GM23338 (cell line): Measurements from ENCODE around the gene GLUD1. TPM values are rescaled to one million over a fixed set of nuclear protein-coding genes. Genes with fewer than 3 reads are reported as not detected.
A peak's percentile ranks its signal among the peaks of the same experiment; 100 is the strongest.

ENCODE experiments used
- ATAC-seq: fragments of 200-7000 bp; cut with Tn5 transposase; 3 replicates; pipeline ENCODE4 v1.9.1; 2020
- DNase-seq: peaks from one replicate; pipeline ENCODE4 v3.0.0-alpha.2; 2015; ENCODE audit warnings: low spot score
- H2AFZ ChIP-seq: fragments of 200-600 bp; sonication (generic); 2 replicates; pipeline ENCODE4 v1.8.0; 2016; ENCODE audit warnings: antibody characterized with exemption, mild to moderate bottlenecking, moderate library complexity
- H3F3A ChIP-seq: fragments of 200-600 bp; sonication (generic); replicated peaks from 2 replicates; pipeline ENCODE4 v1.8.0; 2017; ENCODE audit warnings: antibody characterized with exemption, mixed run types, low read depth
- H3K27ac ChIP-seq: fragments of 200-600 bp; sonication (generic); 2 replicates; pipeline ENCODE4 v1.6.1; 2016; ENCODE audit warnings: low read depth
- H3K27me3 ChIP-seq: fragments of 200-600 bp; sonication (generic); 2 replicates; pipeline ENCODE4 v1.8.0; 2016; ENCODE audit warnings: mild to moderate bottlenecking, mixed run types, moderate library complexity; ENCODE audit not compliant: insufficient read depth
- H3K36me3 ChIP-seq: fragments of 200-600 bp; sonication (generic); 2 replicates; pipeline ENCODE4 v1.8.0; 2016; ENCODE audit warnings: mild to moderate bottlenecking; ENCODE audit not compliant: insufficient read depth
- H3K4me1 ChIP-seq: fragments of 200-600 bp; sonication (generic); 2 replicates; pipeline ENCODE4 v1.8.0; 2016; ENCODE audit warnings: mild to moderate bottlenecking, moderate library complexity; ENCODE audit not compliant: insufficient read depth
- H3K4me2 ChIP-seq: fragments of 200-600 bp; sonication (generic); 2 replicates; pipeline ENCODE4 v1.7.1; 2017; ENCODE audit warnings: mixed run types
- H3K4me3 ChIP-seq: fragments of 200-600 bp; sonication (generic); 2 replicates; pipeline ENCODE4 v1.6.1; 2016; ENCODE audit warnings: mixed run types
- H3K79me2 ChIP-seq: fragments of 200-600 bp; sonication (generic); replicated peaks from 2 replicates; pipeline ENCODE4 v1.8.0; 2017; ENCODE audit warnings: mild to moderate bottlenecking; ENCODE audit not compliant: insufficient read depth
- H3K9me2 ChIP-seq: fragments of 200-600 bp; sonication (generic); 2 replicates; pipeline ENCODE4 v1.8.0; 2017; ENCODE audit not compliant: insufficient read depth
- H4K20me1 ChIP-seq: fragments of 200-600 bp; sonication (generic); replicated peaks from 2 replicates; pipeline ENCODE4 v1.8.0; 2017; ENCODE audit warnings: mild to moderate bottlenecking; ENCODE audit not compliant: insufficient read depth
- H3K27ac Mint-ChIP-seq: 2 replicates; pipeline ENCODE4 v1.8.0; 2020; ENCODE audit warnings: inconsistent platforms, mild to moderate bottlenecking, moderate library complexity, mixed read lengths
- H3K27me3 Mint-ChIP-seq: 3 replicates; pipeline ENCODE4 v1.8.0; 2022; ENCODE audit warnings: low read depth, mild to moderate bottlenecking, moderate library complexity, mixed read lengths, inconsistent platforms; ENCODE audit not compliant: insufficient read depth, poor library complexity
- H3K36me3 Mint-ChIP-seq: 3 replicates; pipeline ENCODE4 v1.8.0; 2021; ENCODE audit warnings: low read depth, mild to moderate bottlenecking, inconsistent platforms, moderate library complexity, mixed read lengths
- H3K4me1 Mint-ChIP-seq: 3 replicates; pipeline ENCODE4 v1.8.0; 2020; ENCODE audit warnings: mild to moderate bottlenecking, inconsistent platforms, mixed read lengths
- H3K4me3 Mint-ChIP-seq: 3 replicates; pipeline ENCODE4 v1.8.0; 2021; ENCODE audit warnings: moderate library complexity, mild to moderate bottlenecking, inconsistent platforms, mixed read lengths
- H3K9me3 Mint-ChIP-seq: 3 replicates; pipeline ENCODE4 v1.8.0; 2020; ENCODE audit warnings: moderate library complexity, mild to moderate bottlenecking, inconsistent platforms, mixed read lengths
- CREB1 ChIP-seq: fragments of 250-450 bp; sonication (Bioruptor Pico); IDR thresholded peaks from 2 replicates; pipeline ENCODE4 v1.5.0; 2020; ENCODE audit warnings: low read depth, mild to moderate bottlenecking, moderate library complexity
- CTCF ChIP-seq, 2 experiments: fragments of 200-600 bp in 1 of 2; sonication (generic) in 1 of 2; conservative IDR thresholded peaks; 2 replicates each; pipeline versions ENCODE4 v1.5.1 to v1.6.1; 2016 to 2017; ENCODE audit warnings: antibody characterized with exemption in 2 of 2, low read depth in 2 of 2, mild to moderate bottlenecking in 2 of 2, moderate library complexity in 1 of 2
- ETS1 ChIP-seq: IDR thresholded peaks from 2 replicates; pipeline ENCODE4 v1.6.1; 2016; ENCODE audit warnings: antibody characterized with exemption
- EZH2 ChIP-seq: fragments of 200-600 bp; sonication (generic); IDR thresholded peaks from one replicate; pipeline ENCODE4 v1.8.0; 2017; ENCODE audit warnings: antibody characterized with exemption, mild to moderate bottlenecking, low read depth; ENCODE audit not compliant: unreplicated experiment
- EZH2phosphoT487 ChIP-seq: fragments of 200-600 bp; sonication (generic); IDR thresholded peaks from one replicate; pipeline ENCODE4 v1.8.1; 2018; ENCODE audit warnings: antibody characterized with exemption; ENCODE audit not compliant: unreplicated experiment
- JUNB ChIP-seq: IDR thresholded peaks from one replicate; pipeline ENCODE4 v1.6.1; 2016; ENCODE audit warnings: antibody characterized with exemption; ENCODE audit not compliant: unreplicated experiment
- NANOG ChIP-seq: IDR thresholded peaks from 2 replicates; pipeline ENCODE4 v1.6.1; 2016; ENCODE audit warnings: antibody characterized with exemption, borderline replicate concordance
- POLR2AphosphoS5 ChIP-seq: IDR thresholded peaks from 2 replicates; pipeline ENCODE4 v1.6.1; 2016; ENCODE audit warnings: antibody characterized with exemption, low read depth
- REST ChIP-seq: IDR thresholded peaks from one replicate; pipeline ENCODE4 v1.6.1; 2018; ENCODE audit warnings: antibody characterized with exemption; ENCODE audit not compliant: unreplicated experiment
- STAT1 ChIP-seq: IDR thresholded peaks from one replicate; pipeline ENCODE4 v1.6.1; 2016; ENCODE audit warnings: antibody characterized with exemption; ENCODE audit not compliant: unreplicated experiment
- ZNF114 ChIP-seq: fragments of 250-450 bp; sonication (Bioruptor Pico); IDR thresholded peaks from 2 replicates; pipeline ENCODE4 v1.5.0; 2020; ENCODE audit warnings: mild to moderate bottlenecking, moderate library complexity
- ZNF331 ChIP-seq: fragments of 250-450 bp; sonication (Bioruptor Pico); IDR thresholded peaks from 2 replicates; pipeline ENCODE4 v1.5.0; 2020; ENCODE audit warnings: low read depth, mild to moderate bottlenecking, moderate library complexity
- ZNF462 ChIP-seq: fragments of 250-450 bp; sonication (Bioruptor Pico); IDR thresholded peaks from 2 replicates; pipeline ENCODE4 v1.5.0; 2020; ENCODE audit warnings: mild to moderate bottlenecking, moderate library complexity
- polyA plus RNA-seq: library from polyadenylated mRNA; unstranded; fragments of >200 nt; fragmentation: Nextera tagmentation; extraction: Ambion mirVana; gene quantifications from 2 replicates; pipeline ENCODE4 v1.2.1, GENCODE V29; 2016
- total RNA-seq: library from RNA; depleted of rRNA; stranded (reverse); fragments of >200 nt; shearing (Covaris generic); gene quantifications from 2 replicates; pipeline ENCODE4 v1.2.3, GENCODE V29; 2014

GLUD1 gene
- total and polyA plus RNA-seq, 2 experiments from 2014 or later = 44.7 to 144 TPM

- TF ChIP-seq ZNF331 (CRISPR knock-in tag) = no peak
- TF ChIP-seq ZNF114 (CRISPR knock-in tag) = no peak
- TF ChIP-seq STAT1 = no peak
- TF ChIP-seq EZH2 = no peak
- TF ChIP-seq ETS1 = no peak
- no peak for TF ChIP-seq POLR2AphosphoS5
- no peak for TF ChIP-seq CTCF (conservative IDR thresholded peaks at IDR 0.05; ENCODE audit: low read depth in 2 of 2)
- TF ChIP-seq NANOG = no peak
- no peak for TF ChIP-seq CREB1 (CRISPR knock-in tag)
- no peak for TF ChIP-seq ZNF462 (CRISPR knock-in tag)
- TF ChIP-seq EZH2phosphoT487 = no peak
- TF ChIP-seq REST = no peak
- TF ChIP-seq JUNB = no peak
- Mint-ChIP-seq H3K36me3 (peaks cover 24% of the 10 kb centered on the region), H3K4me3 (no peak overlapping the region; the same call in 2 of the 3 replicates), H3K27ac (no peak overlapping the region), H3K9me3 (peaks cover 3% of the 10 kb centered on the region; the same call in 1 of the 3 replicates), H3K4me1 (peaks cover 26% of the 10 kb centered on the region), H3K27me3 (peaks cover 6% of the 10 kb centered on the region)
- 0 out of 2 replicates have a peak overlapping the region, but pooled peaks have one; percentile 87 for H3K4me2 ChIP-seq
- no peaks in the 10 kb centered on the region for H3K36me3 ChIP-seq
- peaks cover 82% of the 10 kb centered on the region for H3K79me2 ChIP-seq
- no peaks in the 10 kb centered on the region for H3K9me2 ChIP-seq
- DNase-seq = peak; percentile 10
- no peak overlapping the region for H2AFZ ChIP-seq
- H3K27ac ChIP-seq = no peak overlapping the region
- no peaks in the 10 kb centered on the region for H3F3A ChIP-seq
- H3K4me1 ChIP-seq = peaks cover 19% of the 10 kb centered on the region
- no peaks in the 10 kb centered on the region for H4K20me1 ChIP-seq
- no peak overlapping the region for H3K4me3 ChIP-seq
- no peaks in the 10 kb centered on the region for H3K27me3 ChIP-seq
- no peak for ATAC-seq
These were observed 3.9 kb downstream of the GLUD1 start for GRCh38 chr10:87090779-87091178.
